ENCODE measurements around the gene ENOPH1.

The ENOPH1 gene

DNA sequence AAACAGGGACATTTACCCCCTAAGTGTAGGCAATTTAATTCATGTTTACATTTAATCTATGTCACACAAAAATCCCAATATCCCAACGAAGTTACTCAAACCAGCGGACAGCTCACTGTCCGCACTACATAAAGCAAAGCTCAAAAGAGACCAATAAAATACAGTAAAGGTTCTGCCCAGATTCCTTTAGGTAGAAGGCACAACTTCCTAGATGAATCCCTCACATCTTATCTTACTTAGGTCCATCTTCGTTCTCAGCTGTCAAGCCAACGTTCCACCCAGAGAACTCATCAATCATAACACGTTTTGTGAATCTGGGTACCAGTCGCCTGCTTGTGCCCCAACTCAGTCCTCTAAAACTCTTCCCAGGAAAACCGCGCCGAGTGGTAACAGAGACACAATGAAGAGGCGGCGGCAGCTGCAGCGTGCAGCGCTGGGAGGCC is 1.8 kb upstream of the ENOPH1 start:
- DNase-seq (no peak), ATAC-seq (no peak)

DNA sequence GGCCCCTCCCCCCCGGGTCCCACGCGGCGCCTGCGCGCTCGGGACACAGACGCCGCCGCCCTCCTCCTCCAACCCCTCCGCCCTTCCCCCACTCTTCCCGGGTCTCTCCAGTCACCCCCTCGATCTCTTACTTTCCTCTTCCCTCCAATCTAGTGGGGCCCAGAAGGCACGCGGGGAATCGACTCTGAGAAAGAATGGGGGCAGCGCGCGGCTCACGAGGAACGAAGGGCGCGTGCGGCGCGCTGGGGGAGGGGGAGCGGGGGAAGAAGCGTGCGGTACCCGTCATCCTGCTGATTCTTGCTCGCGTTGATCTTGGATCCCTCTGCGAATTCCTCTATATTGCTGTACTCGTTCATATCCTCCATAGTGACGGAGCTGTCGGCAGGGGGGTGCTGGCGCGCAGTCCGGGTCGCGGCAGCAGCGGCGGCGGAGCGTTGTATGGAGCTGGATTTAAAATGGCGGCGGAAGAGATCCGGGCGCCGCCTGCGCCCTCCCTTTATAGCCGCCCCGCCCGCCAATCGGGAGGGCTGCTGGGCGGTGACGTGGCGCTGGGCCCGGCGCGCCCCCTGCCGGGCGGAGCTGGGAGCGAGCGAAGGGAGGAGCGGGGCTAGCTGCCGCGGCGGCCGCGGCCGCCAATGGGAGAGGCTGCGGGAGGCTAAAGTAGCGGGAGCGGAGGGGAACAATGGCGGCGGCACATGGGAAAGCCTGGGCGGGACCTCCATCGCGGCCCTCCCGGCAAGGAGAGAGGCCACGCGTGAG is 1.2 kb upstream of the ENOPH1 start:
- DNase-seq (peak; percentile 96), ATAC-seq (peak; percentile 55)

DNA sequence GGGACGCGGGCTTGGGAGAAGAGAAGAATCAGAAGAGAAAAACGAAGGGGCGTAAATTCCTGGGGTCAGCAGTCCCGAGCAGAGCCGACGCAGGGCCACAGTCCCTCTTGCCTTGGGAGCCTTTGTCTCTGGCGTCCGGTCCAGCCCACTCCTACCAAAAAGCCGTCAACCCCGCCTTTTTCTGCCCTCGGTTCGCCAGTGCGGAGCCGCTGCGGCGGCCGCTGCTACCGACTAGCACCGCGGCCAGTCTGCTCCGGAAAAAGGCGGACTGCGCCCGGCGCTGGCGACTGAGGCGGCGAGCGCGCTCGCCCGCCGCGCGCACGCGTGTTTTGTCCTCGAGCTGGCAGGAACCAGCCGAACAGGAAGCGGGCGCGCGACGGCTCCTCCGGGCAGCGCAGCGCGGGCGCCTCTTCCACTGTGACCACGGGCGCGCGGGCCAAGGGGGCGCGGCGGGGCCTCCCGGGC is 630 bp upstream of the ENOPH1 start:
- DNase-seq (no peak), ATAC-seq (peak; percentile 0)

DNA sequence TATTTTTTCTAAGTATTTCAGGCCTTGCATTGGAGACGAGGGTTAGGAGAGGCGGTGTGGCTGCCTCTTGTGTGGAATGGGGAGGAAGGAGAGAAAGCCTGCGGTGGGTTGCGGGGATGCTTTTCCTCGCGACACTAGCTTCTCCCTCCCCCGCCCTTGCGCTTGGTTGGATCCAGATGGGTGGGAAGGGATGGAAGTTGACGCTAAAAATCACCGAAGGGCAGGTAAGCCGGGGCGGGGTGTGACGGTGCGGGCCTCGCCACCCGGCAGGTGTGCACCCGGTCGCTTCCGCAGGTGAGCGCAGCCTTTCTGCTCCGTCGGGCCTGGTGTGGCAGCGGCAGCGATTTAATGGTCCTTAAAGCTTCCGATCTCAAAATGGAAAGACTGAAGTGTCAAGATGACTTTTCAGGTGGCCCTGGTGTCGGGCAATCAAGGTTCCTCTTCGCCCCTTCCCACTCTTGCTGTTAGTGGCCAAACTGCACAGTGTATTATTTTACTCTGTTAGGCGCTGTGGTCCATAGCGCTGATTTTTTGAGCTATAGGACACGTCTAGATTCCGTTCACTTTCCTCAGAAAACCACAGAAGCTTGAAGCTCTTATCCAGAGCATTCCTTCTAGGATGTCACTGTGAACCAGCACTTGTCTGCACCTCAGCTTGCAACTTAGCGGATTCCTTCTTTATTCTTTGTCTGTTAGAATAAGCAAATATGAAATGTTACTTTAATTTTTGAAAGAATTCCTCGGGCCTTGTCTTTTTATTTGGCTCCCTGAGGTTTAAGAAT is 765 bp downstream of the ENOPH1 start:
- DNase-seq (peak; percentile 39), ATAC-seq (no peak)

DNA sequence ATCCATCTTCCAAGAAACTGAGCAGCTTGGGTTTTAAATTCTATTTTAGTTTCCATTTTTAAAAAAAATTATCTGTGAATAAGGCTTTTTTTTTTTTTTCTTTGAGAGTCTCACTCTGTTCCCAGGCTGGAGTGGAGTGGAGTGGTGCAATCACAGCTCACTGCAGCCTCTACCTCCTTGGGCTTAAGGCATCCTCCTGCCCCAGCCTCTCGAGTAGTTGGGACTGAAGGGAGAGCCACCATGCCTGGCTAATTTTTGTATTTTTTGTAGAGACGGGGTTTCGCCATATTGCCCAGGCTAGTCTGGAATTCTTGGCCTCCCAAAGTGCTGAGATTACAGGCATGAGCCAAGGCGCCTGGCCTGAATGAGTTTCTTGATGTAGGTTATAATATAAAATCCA is 1.4 kb downstream of the ENOPH1 start:
- DNase-seq (no peak), ATAC-seq (no peak)

DNA sequence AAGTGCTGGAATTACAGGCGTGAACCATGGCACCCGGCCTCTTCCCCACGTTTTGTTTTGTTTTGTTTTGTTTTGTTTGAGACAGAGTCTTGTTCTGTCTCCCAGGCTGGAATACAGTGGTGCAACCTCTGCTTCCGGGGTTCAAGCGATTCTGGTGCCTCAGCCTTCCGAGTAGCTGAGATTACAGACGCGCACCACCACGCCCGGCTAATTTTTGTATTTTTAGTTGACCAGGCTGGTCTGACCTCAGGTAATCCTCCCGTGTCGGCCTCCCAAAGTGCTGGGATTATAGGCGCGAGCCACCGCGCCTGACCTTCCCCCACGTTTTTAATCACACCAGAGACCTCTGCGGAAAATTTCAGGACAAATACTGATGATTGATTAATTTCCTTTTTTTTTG is 2.2 kb downstream of the ENOPH1 start:
- ATAC-seq (no peak), DNase-seq (no peak)

DNA sequence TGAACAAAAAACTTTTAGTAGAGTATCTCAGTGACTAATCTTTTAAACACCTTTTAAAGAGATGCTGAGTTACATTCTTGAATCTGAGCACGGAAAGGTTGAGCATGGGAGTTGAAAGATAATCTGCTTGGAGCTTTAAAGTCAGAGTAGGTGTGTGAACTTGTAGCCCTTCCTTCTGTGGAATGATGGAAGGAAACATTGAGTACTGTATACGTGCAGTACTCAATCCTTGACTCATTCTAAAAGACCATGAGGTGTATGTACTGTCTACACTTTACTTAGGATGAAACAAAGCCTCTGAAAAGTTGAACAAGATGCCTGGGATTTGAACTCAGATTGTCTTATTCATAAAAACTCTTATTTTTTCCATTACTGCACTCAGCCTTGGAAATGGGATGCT is 3.4 kb downstream of the ENOPH1 start:
- DNase-seq: no peak
- ATAC-seq: peak; percentile 47

DNA sequence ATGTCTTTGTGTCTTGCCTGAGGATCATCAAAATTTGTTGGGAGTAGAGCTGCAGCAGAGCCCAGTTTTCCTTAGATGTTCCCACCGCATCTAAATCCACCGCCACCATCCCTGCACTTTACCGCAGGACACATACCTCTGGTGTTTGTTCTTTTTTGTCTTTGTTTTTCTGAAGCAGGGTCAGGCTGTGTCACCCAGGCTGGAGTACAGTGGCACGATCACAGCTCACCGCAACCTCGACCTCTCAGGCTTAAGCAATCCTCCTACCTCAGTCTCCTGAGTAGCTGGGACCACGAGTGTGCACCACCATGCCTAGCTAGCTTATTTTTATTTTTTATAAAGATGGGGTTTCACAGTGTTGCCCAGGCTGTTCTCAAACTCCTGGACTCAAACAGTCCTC is 4.6 kb downstream of the ENOPH1 start:
- no peak for DNase-seq
- ATAC-seq: no peak

DNA sequence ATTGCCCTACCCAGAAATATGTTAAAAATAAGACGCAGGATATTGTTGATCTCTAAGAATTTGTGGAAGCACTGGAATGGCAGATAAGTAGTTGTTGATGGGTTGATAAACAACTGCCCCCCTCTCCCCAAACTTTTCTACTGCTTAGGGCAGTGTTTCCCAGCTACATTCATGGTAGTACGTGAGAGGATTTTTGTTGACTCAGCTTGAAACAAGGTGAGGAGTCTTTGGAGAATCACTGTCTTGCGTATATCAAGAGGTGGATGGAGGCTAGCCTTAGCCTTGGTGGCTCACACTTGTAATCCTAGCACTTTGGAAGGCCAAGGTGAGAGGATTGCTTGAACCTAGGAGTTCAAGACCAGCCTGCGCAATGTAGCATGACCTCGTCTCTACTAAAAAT is 5.7 kb downstream of the ENOPH1 start:
- no peak for ATAC-seq

DNA sequence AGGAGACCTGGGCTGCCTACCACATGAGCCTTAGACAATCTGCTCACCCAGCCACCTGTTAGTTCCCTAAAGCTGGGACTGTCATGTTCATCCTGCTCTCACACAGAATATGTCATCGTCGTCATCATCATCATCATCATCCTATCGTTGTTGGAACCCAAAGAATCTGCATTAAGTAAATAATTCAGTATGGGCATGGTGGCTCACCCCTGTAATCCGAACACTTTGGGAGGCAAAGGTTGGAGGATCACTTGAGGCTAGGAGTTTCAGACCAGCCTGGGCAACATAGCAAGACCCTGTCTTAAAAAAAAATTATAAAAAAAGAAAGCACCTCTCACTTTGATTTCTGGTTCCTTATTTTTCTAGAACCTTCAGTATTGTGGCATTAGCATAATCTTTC is 6.4 kb downstream of the ENOPH1 start:
- DNase-seq (no peak), ATAC-seq (no peak)

More for the DNA sequence above, 5.7 kb downstream of the ENOPH1 start:
- no peak for DNase-seq

DNA sequence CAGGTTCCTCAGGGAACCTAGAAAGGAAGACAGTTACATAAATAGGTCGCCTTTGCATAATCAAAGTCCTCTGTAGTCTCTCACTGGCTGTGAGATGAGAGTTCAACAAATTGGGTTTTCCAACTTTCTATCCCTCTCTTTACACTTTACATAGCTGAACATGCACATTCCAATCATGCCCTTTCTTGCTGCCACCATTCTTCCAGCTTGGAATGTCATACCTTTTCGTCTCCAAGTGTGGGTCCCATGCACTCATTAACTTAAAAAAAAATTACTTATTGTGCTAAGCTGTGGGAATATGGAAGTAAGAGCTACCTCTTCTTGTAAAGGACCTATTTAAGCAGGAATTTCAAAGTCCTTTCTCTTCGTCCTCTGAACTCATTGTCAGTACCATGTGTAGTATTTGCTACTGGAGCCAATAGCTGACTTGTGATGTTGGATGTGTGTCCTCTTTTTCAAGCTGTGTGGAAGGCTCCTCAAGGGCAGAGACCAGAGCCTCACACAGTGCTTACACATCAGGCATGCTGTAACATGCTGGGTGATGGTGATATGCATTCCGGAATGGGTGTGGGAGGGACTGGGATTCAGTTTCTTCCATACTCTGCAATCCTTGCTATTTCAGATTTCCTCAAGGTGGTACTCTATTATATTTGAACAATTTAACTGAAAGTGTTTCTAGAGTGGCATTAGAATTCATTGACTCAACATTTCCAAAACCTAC is 7.1 kb downstream of the ENOPH1 start:
- ATAC-seq (no peak), DNase-seq (no peak)

DNA sequence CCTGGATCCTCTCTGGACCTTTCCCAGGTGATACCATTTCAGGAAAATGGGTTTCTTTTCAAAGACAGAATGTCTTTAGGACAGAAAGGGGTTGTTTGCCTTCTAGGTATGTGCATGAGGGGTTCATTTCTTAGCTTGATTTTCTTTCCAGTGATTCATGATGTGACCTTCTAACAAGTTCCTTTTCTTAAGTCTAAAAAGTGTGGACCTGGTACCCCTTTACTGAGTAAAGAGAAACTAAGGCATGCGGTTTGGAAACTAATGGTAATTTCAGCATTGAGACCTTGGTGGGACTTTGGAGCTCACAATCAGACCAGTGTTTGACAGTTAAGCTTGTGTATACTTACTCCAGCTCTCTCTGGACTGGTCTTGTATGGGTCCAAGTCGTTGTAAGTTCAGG is 8.7 kb downstream of the ENOPH1 start:
- no peak for DNase-seq
- ATAC-seq: peak; percentile 82

DNA sequence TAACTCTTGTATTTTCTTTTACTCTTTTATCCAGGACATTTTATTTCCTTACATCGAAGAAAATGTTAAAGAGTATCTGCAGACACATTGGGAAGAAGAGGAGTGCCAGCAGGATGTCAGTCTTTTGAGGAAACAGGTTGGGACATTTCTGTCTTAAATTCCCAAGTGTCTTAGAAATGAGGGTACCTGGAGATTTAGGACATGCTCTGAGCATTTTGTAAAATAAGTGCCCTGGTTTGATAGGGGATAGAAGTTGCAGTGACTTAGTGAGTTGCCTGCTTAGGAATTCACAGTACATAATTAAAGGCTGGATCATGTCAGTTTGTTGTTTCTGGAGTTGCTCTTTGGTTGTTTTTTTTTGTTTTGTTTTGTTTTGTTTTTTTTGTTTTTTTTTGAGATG is 17.5 kb downstream of the ENOPH1 start:
- DNase-seq: no peak
- no peak for ATAC-seq

DNA sequence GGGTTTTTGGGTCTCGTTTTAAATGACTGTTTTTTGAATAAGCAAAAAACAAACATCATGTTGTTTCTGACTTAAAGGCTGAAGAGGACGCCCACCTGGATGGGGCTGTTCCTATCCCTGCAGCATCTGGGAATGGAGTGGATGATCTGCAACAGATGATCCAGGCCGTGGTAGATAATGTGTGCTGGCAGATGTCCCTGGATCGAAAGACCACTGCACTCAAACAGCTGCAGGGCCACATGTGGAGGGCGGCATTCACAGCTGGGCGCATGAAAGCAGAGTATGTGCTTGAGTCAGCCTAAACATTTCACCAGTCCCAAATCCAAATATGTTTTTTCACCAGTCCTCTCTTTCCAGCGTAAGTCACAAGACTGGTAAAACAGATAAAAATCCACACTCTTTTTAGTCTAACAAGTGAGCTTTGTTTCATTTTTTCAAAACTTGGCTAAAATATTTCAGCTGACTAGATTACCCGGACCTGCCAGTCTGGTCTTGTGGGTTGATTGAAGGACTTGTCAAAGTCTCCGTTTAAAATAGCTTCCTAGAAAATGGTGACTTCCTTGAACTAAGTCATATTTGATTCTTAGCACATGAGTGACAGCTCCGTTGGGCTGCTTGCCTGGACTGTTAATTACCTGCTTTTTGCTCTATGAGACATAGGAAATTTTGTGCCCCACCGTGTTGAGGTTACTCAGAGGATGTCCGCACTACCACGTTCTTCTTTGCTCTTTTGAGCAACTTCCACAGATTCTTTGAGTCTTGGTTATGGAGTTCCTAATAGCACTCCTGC is 20.8 kb downstream of the ENOPH1 start:
- DNase-seq (no peak), ATAC-seq (no peak)

DNA sequence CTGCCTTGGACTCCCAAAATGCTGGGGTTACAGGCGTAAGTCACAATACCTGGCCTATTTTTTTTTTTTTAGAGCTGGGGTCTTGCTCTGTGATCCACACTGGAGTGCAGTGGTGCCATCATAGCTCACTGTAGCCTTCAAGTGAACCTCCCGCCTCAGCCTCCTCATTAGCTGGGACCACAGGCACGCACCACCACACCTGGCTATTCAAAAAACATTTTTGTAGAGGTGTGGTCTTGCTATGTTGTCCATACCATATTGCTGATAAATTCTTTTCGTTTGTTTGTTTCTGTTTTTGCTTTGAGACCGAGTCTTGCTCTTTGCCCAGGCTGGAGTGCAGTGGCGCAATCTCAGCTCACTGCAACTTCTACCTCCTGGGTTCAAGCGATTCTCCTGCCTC is 21.6 kb downstream of the ENOPH1 start:
- DNase-seq: no peak
- no peak for ATAC-seq

DNA sequence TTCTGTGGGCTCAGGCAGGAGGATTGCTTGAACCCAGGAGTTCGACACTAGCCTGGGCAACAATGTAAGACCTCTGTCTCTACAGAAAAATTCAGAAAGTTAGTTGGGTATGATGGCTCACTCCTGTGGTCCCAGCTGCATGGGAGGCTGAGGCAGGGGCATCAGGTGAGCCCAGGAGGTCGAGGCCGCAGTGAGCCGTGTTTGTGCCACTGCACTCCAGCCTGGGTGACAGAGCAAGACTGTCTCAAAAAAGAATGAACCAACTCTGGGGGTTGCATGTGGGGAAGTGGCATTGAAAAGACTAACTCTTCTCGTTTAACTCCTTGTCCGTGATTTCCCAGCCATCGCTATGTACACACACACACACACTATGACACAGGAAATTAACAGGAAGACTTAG is 26.9 kb downstream of the ENOPH1 start:
- no peak for DNase-seq
- ATAC-seq: no peak

DNA sequence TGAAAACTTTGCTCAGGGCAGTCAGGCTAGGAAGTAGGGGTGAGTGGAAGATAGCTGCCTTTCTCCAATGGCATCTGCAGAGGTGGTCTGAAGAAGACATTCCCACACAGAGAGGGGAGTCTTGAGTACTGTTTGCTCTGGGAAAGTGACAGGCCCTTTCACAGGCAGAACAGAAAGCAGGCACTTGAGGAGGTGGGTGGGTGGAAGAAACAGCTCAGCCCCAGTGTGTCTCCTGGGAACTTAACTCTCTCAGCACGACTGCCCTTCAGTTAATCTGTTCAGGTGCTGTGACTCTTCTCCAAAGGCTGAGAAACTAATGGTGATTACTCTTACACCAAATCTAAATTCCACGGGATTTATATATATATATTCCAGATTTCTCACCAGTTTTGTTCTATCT is 28.3 kb downstream of the ENOPH1 start:
- no peak for DNase-seq
- no peak for ATAC-seq

DNA sequence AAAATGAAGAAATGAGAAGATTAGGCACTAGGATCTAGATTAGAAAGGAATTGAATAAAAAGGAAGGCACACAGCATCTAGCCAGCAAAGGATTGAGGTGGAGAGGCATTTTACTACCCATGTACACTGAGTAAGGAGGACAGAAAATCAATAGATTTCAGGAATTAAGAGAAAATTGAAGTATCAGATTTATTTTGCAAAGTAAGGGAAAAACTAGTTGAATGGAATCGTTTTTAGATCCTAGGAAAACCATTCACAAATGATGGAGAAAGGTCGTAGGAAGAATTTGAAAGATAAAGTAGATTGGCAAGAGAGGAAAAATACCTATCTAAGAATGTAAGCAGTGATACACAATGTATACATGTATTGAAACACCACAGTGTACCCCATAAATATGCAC is 31.3 kb downstream of the ENOPH1 start:
- DNase-seq (no peak), ATAC-seq (no peak)

DNA sequence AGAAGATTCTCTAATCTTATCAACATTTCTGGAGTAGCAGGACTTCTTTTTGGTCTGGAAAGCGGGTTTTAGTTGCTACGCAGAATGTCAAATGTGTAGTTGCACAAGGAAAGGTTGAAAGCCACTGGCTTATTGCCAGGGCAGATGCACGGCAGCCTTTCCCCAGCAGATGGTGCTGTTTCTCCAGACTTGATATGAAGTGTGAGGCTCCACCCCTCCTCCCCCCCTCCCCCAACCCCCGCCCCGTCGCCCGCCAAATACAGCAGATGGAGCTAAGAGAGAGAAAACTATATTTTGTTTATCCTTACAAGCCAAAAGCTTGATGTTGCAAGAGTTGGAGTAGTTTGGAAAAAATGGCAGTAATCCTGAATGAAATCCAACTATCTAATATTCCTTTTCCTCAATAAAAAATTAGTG is 32.0 kb downstream of the ENOPH1 start:
- ATAC-seq: peak; percentile 85

DNA sequence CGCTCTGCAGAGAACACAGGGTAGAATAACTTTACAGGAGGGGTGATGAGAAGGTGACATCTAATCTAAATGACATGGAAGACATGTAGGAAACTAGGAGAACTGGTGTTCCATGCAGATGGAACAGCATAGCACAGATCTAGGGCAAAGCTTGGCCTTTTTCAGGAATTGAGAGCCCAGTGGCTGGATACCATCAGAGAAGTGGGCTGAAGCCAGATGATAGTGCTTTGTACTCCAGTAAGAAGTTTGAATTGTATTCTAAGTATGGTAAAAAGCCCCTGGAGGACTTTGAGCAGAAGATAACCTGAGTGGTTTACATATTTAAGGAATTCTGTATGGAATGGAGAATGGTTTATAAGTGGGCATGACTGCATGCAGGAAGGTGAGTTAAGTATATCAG is 32.8 kb downstream of the ENOPH1 start:
- DNase-seq (no peak), ATAC-seq (no peak)

More for the DNA sequence above, 32.0 kb downstream of the ENOPH1 start:
- peak; percentile 88 for DNase-seq

DNA sequence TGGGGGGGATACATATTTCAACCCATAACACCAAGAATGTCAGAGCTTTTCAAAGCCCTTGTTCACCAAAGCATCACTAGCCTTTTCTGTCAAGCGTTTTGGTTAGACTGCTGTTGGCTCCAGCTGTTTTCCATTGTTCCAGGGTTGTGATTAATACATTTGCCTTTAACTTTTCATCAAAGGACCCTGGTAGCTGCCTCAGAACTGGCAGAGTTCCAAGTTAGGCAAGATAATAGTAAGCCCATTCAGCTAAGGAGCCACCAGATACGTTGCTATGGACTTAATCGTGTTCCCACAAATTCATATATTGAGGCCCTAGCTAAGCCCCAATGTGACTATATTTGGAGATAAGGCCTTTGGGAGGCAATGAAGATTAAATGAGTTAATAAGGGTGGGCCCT is 37.1 kb downstream of the ENOPH1 start:
- DNase-seq: no peak
- no peak for ATAC-seq

DNA sequence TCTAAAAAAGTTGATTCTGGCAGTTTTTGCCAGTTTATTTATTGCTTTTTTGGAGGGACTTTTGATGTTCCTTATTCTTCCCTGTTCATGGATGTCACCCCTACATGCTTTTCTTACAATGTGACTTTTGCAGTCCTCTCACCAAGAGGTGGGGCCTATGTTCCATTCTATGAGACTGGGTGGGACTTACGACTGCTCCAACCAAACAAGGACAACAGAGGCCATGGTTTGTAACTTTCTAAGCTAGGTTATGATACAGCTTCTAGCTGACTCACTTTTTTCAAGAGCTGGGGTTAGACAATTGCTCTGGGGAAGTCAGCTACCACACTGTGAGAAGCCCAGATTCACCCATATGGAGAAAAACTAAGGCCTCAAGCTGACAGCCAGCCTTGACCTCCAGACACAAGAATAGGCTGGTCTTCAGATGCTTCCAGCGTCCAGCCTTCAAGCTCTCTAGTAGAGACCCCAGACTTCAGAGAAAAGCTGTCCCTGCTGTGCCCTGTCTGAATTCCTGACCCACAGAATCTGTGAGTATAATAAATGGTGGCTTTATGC is 39.5 kb downstream of the ENOPH1 start:
- ATAC-seq: peak; percentile 23
- DNase-seq: no peak
